IMR-90 (cell line): ENCODE data around the gene NOP14. TPM values are rescaled to one million over a fixed set of nuclear protein-coding genes. Genes with fewer than 3 reads are reported as not detected.

Experiments
- ATAC-seq: fragments of 200-7000 bp; cut with Tn5 transposase; 2 replicates; pipeline ENCODE4 v1.9.1; 2020; ENCODE audit warnings: low read depth, mild to moderate bottlenecking, moderate library complexity
- BruUV-seq: library from RNA; stranded (reverse); fragments of 400-500 nt; replicated peaks from 2 replicates; lab custom pipeline; 2021; lab: Mats Ljungman, UMichigan
- CTCF ChIA-PET: fragments of 300-600 bp; formaldehyde crosslinking; extraction: SDS; loops from one replicate; lab custom pipeline; 2021; ENCODE audit warnings: antibody characterized with exemption; lab: Yijun Ruan, JAX
- POLR2A ChIA-PET: fragments of 300-600 bp; sonication (Branson Sonifier 250); formaldehyde crosslinking; loops from one replicate; lab custom pipeline; 2022; ENCODE audit warnings: antibody characterized with exemption; ENCODE audit not compliant: unreplicated experiment; lab: Charles Lee
- DNase-seq: peaks from one replicate; pipeline ENCODE4 v3.0.0; 2013
- H2AFZ ChIP-seq: replicated peaks from 2 replicates; pipeline ENCODE3; 2013; ENCODE audit warnings: low read length, mild to moderate bottlenecking; ENCODE audit not compliant: poor library complexity
- H2AK5ac ChIP-seq: 2 replicates; pipeline ENCODE4 v1.6.1; 2013; ENCODE audit warnings: low read depth, low read length, inconsistent platforms
- H2AK9ac ChIP-seq: replicated peaks from 2 replicates; pipeline ENCODE3; 2013; ENCODE audit warnings: mild to moderate bottlenecking, low read depth, low read length, moderate library complexity; ENCODE audit not compliant: poor library complexity
- H2BK120ac ChIP-seq: 2 replicates; pipeline ENCODE4 v1.6.1; 2013; ENCODE audit warnings: low read depth, low read length, inconsistent platforms
- H2BK15ac ChIP-seq: 3 replicates; pipeline ENCODE4 v1.6.1; 2013; ENCODE audit warnings: low read depth, low read length, inconsistent platforms
- H2BK20ac ChIP-seq: 2 replicates; pipeline ENCODE4 v1.6.1; 2013; ENCODE audit warnings: low read depth, mild to moderate bottlenecking, inconsistent platforms, low read length, moderate library complexity
- H2BK5ac ChIP-seq: 2 replicates; pipeline ENCODE4 v1.6.1; 2013; ENCODE audit warnings: mild to moderate bottlenecking, low read depth, low read length, inconsistent platforms; ENCODE audit not compliant: poor library complexity, severe bottlenecking
- H3K14ac ChIP-seq: replicated peaks from 2 replicates; pipeline ENCODE4 v1.6.1; 2013; ENCODE audit warnings: low read depth, low read length, inconsistent platforms
- H3K18ac ChIP-seq: 2 replicates; pipeline ENCODE4 v1.6.1; 2013; ENCODE audit warnings: low read depth, low read length, control low read depth
- H3K23ac ChIP-seq: 2 replicates; pipeline ENCODE4 v1.6.1; 2013; ENCODE audit warnings: low read depth, low read length, inconsistent platforms
- H3K27ac ChIP-seq: 2 replicates; pipeline ENCODE4 v1.5.1; 2013; ENCODE audit warnings: mild to moderate bottlenecking, control low read depth, low read length; ENCODE audit not compliant: insufficient read depth
- H3K27me3 ChIP-seq: 2 replicates; pipeline ENCODE4 v1.6.1; 2013; ENCODE audit warnings: low read length; ENCODE audit not compliant: control insufficient read depth, insufficient read depth
- H3K36me3 ChIP-seq: 2 replicates; pipeline ENCODE4 v1.6.1; 2013; ENCODE audit warnings: low read length, mixed read lengths; ENCODE audit not compliant: control insufficient read depth, insufficient read depth
- H3K4ac ChIP-seq: 2 replicates; pipeline ENCODE4 v1.6.1; 2013; ENCODE audit warnings: low read depth, low read length, inconsistent platforms
- H3K4me1 ChIP-seq: 2 replicates; pipeline ENCODE4 v1.6.1; 2013; ENCODE audit warnings: low read length, mixed read lengths; ENCODE audit not compliant: control insufficient read depth, insufficient read depth
- H3K4me2 ChIP-seq: 2 replicates; pipeline ENCODE4 v1.6.1; 2013; ENCODE audit warnings: low read depth, mild to moderate bottlenecking, control low read depth, low read length, moderate library complexity
- H3K4me3 ChIP-seq: 2 replicates; pipeline ENCODE4 v1.5.1; 2013; ENCODE audit warnings: low read depth, mild to moderate bottlenecking, control low read depth, low read length, moderate library complexity; ENCODE audit not compliant: insufficient read depth
- H3K56ac ChIP-seq: 2 replicates; pipeline ENCODE4 v1.6.1; 2013; ENCODE audit warnings: low read length, inconsistent platforms; ENCODE audit not compliant: insufficient read depth; ENCODE audit errors: extremely low read depth
- H3K79me1 ChIP-seq, 2 experiments: 2 replicates each; pipeline ENCODE4 v1.6.1; 2013; ENCODE audit warnings: low read length in 2 of 2, inconsistent platforms in 1 of 2, low read depth in 1 of 2
- H3K9ac ChIP-seq: 2 replicates; pipeline ENCODE4 v1.6.1; 2013; ENCODE audit warnings: low read depth, low read length, control low read depth
- H3K9me1 ChIP-seq: 2 replicates; pipeline ENCODE4 v1.6.1; 2013; ENCODE audit warnings: low read length, inconsistent platforms; ENCODE audit not compliant: insufficient read depth
- H3K9me3 ChIP-seq: 2 replicates; pipeline ENCODE4 v1.6.1; 2013; ENCODE audit warnings: low read length; ENCODE audit not compliant: control insufficient read depth, insufficient read depth
- H4K20me1 ChIP-seq: 2 replicates; pipeline ENCODE4 v1.6.1; 2013; ENCODE audit warnings: low read length, inconsistent platforms; ENCODE audit not compliant: insufficient read depth
- H4K5ac ChIP-seq: 2 replicates; pipeline ENCODE4 v1.6.1; 2013; ENCODE audit warnings: mild to moderate bottlenecking, low read depth, low read length, control low read depth
- H4K8ac ChIP-seq, 2 experiments: 2 replicates each; pipeline ENCODE4 v1.6.1; 2013; ENCODE audit warnings: low read depth in 2 of 2, low read length in 2 of 2, control low read depth in 1 of 2, inconsistent platforms in 1 of 2
- H4K91ac ChIP-seq: 2 replicates; pipeline ENCODE4 v1.6.1; 2013; ENCODE audit warnings: low read depth, low read length, inconsistent platforms; ENCODE audit not compliant: insufficient read depth
- CEBPB ChIP-seq: IDR thresholded peaks from 2 replicates; pipeline ENCODE4 v1.6.1; 2012; ENCODE audit warnings: low read depth, low read length, improper control_type of control experiment
- ELK1 ChIP-seq: fragments of 150-350 bp; IDR thresholded peaks from 2 replicates; pipeline ENCODE4 v1.6.1; 2016; ENCODE audit warnings: low read depth, mild to moderate bottlenecking, low read length, moderate library complexity, borderline replicate concordance
- FOS ChIP-seq: fragments of 150-350 bp; IDR thresholded peaks from 2 replicates; pipeline ENCODE4 v1.6.1; 2016; ENCODE audit warnings: low read depth, low read length
- MAFK ChIP-seq: IDR thresholded peaks from 2 replicates; pipeline ENCODE4 v1.6.1; 2012; ENCODE audit warnings: low read depth, low read length, improper control_type of control experiment
- MXI1 ChIP-seq: IDR thresholded peaks from 2 replicates; pipeline ENCODE4 v1.6.1; 2012; ENCODE audit warnings: low read depth, mild to moderate bottlenecking, low read length, moderate library complexity, borderline replicate concordance
- RAD21 ChIP-seq: IDR thresholded peaks from 2 replicates; pipeline ENCODE4 v1.6.1; 2012; ENCODE audit warnings: low read length, improper control_type of control experiment
- RCOR1 ChIP-seq: IDR thresholded peaks from 2 replicates; pipeline ENCODE4 v1.6.1; 2012; ENCODE audit warnings: mild to moderate bottlenecking, low read length, improper control_type of control experiment; ENCODE audit not compliant: insufficient replicate concordance
- SMC3 ChIP-seq: fragments of 150-350 bp; IDR thresholded peaks from 2 replicates; pipeline ENCODE4 v1.6.1; 2016; ENCODE audit warnings: low read depth, mild to moderate bottlenecking, antibody characterized with exemption, low read length, moderate library complexity
- WGBS, 2 experiments: methylation state at CpG; one replicate each; pipeline versions ENCODE4 v1.1.5 to v1.1.7; 2013; ENCODE audit warnings: missing lambda C conversion rate in 2 of 2; ENCODE audit not compliant: insufficient read length in 1 of 2; ENCODE audit errors: extremely low coverage in 2 of 2; 5-methylcytosine and 5-hydroxymethylcytosine counted together
- dilution Hi-C: fragments of 300-500 bp; cut with HindIII; formaldehyde crosslinking; loops from one replicate; pipeline ENCODE4 v1.14.3; 2018; ENCODE audit warnings: low sequenced_read_pairs; ENCODE audit not compliant: unreplicated experiment
- in situ Hi-C: fragments of 300-500 bp; cut with MboI; formaldehyde crosslinking; loops from 3 replicates; pipeline ENCODE4 v1.14.3; 2019; ENCODE audit warnings: low sequenced_read_pairs, inconsistent platforms, mixed read lengths
- intact Hi-C: fragments of 100-400 bp; cut with micrococcal nuclease; formaldehyde crosslinking; loops from 2 replicates; pipeline ENCODE4 v1.10.0; 2022
- polyA plus RNA-seq, 3 experiments: library from polyadenylated mRNA; depleted of rRNA; stranded (reverse); fragments of >200 nt; gene quantifications; 2 replicates each; pipeline ENCODE4 v1.2.3, GENCODE V29; 2012; ENCODE audit warnings: low replicate concordance in 1 of 3
- total RNA-seq: library from RNA; depleted of rRNA; stranded (reverse); fragments of >200 nt; gene quantifications from 2 replicates; pipeline ENCODE4 v1.2.3, GENCODE V29; 2012

The NOP14 gene
- total and polyA plus RNA-seq, 2 of the 4 experiments (the other 2 are of a cell fraction): 10.9 to 12.6 TPM

GRCh38 chr4:2934077-2934812, 29.0 kb downstream of the NOP14 start:
- dilution Hi-C loops (no loop called here), in situ Hi-C loops (no loop called here), intact Hi-C loops (loop anchor here (2.0 to 5.0 kb wide), 2 partner anchors 92 to 169 kb away; partner anchors contain the start of gene ADD1)
- peak overlapping the region; percentile 76 for H3K4ac ChIP-seq
- no peaks in the 10 kb centered on the region for H3K9me3 ChIP-seq
- 0 out of 2 replicates have a peak overlapping the region, but pooled peaks have one; percentile 1 for H3K18ac ChIP-seq
- no peak overlapping the region for H2BK15ac ChIP-seq
- H4K91ac ChIP-seq: peak overlapping the region; percentile 74
- CTCF ChIA-PET: no interaction called here
- BruUV-seq: no TSS peak
- H3K4me1 ChIP-seq: peaks cover 16% of the 10 kb centered on the region
- peak overlapping the region; percentile 38; the same call in 1 of the 2 replicates for H3K14ac ChIP-seq
- peaks cover 46% of the 10 kb centered on the region for H4K20me1 ChIP-seq
- POLR2A ChIA-PET: no interaction called here
- H2AK9ac ChIP-seq: peak overlapping the region; percentile 99
- H2BK120ac ChIP-seq: 0 out of 2 replicates have a peak overlapping the region, but pooled peaks have one; percentile 5
- H2AFZ ChIP-seq: peak overlapping the region; percentile 96
- peaks cover 56% of the 10 kb centered on the region for H3K36me3 ChIP-seq
- H3K9ac ChIP-seq: peak overlapping the region; percentile 83
- no peak overlapping the region for H2BK20ac ChIP-seq
- H4K8ac ChIP-seq: peak overlapping the region; percentile 66 to 87; a peak in 2 of 4 replicates
- H3K4me2 ChIP-seq: peak overlapping the region; percentile 91
- peak; percentile 24 for ATAC-seq
- TF ChIP-seq ELK1 (no peak), MAFK (no peak), CEBPB (peak; percentile 48), FOS (no peak), SMC3 (no peak), RCOR1 (no peak), MXI1 (peak; percentile 34; the same call in 1 of the 2 replicates), RAD21 (no peak)
- peaks cover 33 to 67% of the 10 kb centered on the region in 2 experiments; a peak in 3 of 4 replicates for H3K79me1 ChIP-seq
- no peaks in the 10 kb centered on the region for H3K27me3 ChIP-seq
- H3K9me1 ChIP-seq: 0 out of 2 replicates have a peak, but pooled peaks cover 9% of the 10 kb centered on the region
- peak overlapping the region; percentile 69 for H2BK5ac ChIP-seq
- DNase-seq: peak; percentile 24
- WGBS, 2 experiments: 1% methylated on average over 19 of the region's 93 CpGs; no CpG with 5 or more reads in 1 of the 2 experiments
- peak overlapping the region; percentile 19; the same call in 1 of the 2 replicates for H4K5ac ChIP-seq
- peak overlapping the region; percentile 70 for H3K27ac ChIP-seq
- peak overlapping the region; percentile 98; the same call in 1 of the 2 replicates for H2AK5ac ChIP-seq
- peak overlapping the region; percentile 95 for H3K4me3 ChIP-seq
- H3K23ac ChIP-seq: peak overlapping the region; percentile 64; the same call in 1 of the 2 replicates
- H3K56ac ChIP-seq: peak overlapping the region; percentile 30; the same call in 1 of the 2 replicates
